NCI-H128 (cell line): ENCODE results near the gene EHMT1.
"Not testable (repeated sequence)": the region's sequence is repeated elsewhere in the genome, so short reads cannot be mapped to it uniquely, and the experiment has no call there.

ENCODE experiments used
- DNase-seq: peaks from one replicate; lab custom pipeline; 2025; ENCODE audit not compliant: unreplicated experiment; lab: John Stamatoyannopoulos, UW

EHMT1 gene

GRCh38 chr9:137738182-137738696 is 119.4 kb downstream of the EHMT1 start:
- DNase-seq = not testable (repeated sequence)

- DNase-seq = no peak
Observed at GRCh38 chr9:137738703-137739102, 119.9 kb downstream of the EHMT1 start.

- DNase-seq = no peak
Observed at GRCh38 chr9:137739371-137740309, 120.8 kb downstream of the EHMT1 start.

GRCh38 chr9:137740312-137740711 is 121.5 kb downstream of the EHMT1 start:
- DNase-seq = no peak

GRCh38 chr9:137741330-137741729 is 122.5 kb downstream of the EHMT1 start:
- DNase-seq = no peak

GRCh38 chr9:137742698-137743097 is 123.9 kb downstream of the EHMT1 start:
- DNase-seq = no peak

- DNase-seq = no peak
Observed at GRCh38 chr9:137743695-137744094, 124.9 kb downstream of the EHMT1 start.

GRCh38 chr9:137744632-137745183 is 125.9 kb downstream of the EHMT1 start:
- no peak for DNase-seq

- peak; percentile 17 for DNase-seq
Observed at GRCh38 chr9:137745541-137745991, 126.8 kb downstream of the EHMT1 start.

- DNase-seq = no peak
Observed at GRCh38 chr9:137748311-137748710, 129.5 kb downstream of the EHMT1 start.

GRCh38 chr9:137748741-137749140 is 129.9 kb downstream of the EHMT1 start:
- DNase-seq = no peak

- DNase-seq = no peak
Observed at GRCh38 chr9:137749511-137749910, 130.7 kb downstream of the EHMT1 start.

GRCh38 chr9:137750007-137750406 is 131.2 kb downstream of the EHMT1 start:
- no peak for DNase-seq

GRCh38 chr9:137750566-137750965 is 131.8 kb downstream of the EHMT1 start:
- DNase-seq = no peak

GRCh38 chr9:137751616-137752015 is 132.8 kb downstream of the EHMT1 start:
- no peak for DNase-seq

GRCh38 chr9:137752426-137752825 is 133.6 kb downstream of the EHMT1 start:
- DNase-seq = no peak

GRCh38 chr9:137753192-137753765 is 134.5 kb downstream of the EHMT1 start:
- DNase-seq = no peak

- DNase-seq = no peak
Observed at GRCh38 chr9:137755261-137755927, 136.6 kb downstream of the EHMT1 start.

GRCh38 chr9:137756045-137756744 is 137.4 kb downstream of the EHMT1 start:
- DNase-seq = no peak

- DNase-seq = no peak
Observed at GRCh38 chr9:137757139-137757538, 138.3 kb downstream of the EHMT1 start.

GRCh38 chr9:137757613-137758029 is 138.8 kb downstream of the EHMT1 start:
- no peak for DNase-seq
